GM19397 (cell line): ENCODE measurements around the gene H1-8.

Experiments
- ATAC-seq: cut with Tn5 transposase; IDR thresholded peaks from one replicate; pipeline ENCODE4 v1.9.1; 2021; ENCODE audit warnings: mild to moderate bottlenecking, moderate library complexity; ENCODE audit not compliant: unreplicated experiment

The H1-8 gene

DNA sequence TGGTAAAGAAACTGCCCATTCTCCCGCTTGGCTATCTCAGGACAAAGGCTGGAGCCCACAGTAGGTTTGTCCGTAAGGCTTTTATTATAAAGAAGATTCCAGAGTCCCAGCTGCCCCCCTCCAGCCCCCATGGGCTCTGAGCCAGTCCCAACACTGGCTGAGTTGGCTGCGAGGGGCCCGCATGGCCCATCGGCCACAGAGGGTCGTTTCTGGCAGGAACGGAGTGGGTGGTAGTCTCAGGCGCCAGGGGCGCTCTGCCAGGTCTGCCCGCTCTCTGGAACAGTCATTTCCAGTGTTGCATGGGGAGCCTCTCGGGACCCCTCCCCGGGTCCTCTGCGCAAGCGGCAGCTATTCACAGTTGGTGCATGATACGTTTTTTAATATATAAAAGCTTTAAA, 12.2 kb downstream of the H1-8 start:
- ATAC-seq: no peak

DNA sequence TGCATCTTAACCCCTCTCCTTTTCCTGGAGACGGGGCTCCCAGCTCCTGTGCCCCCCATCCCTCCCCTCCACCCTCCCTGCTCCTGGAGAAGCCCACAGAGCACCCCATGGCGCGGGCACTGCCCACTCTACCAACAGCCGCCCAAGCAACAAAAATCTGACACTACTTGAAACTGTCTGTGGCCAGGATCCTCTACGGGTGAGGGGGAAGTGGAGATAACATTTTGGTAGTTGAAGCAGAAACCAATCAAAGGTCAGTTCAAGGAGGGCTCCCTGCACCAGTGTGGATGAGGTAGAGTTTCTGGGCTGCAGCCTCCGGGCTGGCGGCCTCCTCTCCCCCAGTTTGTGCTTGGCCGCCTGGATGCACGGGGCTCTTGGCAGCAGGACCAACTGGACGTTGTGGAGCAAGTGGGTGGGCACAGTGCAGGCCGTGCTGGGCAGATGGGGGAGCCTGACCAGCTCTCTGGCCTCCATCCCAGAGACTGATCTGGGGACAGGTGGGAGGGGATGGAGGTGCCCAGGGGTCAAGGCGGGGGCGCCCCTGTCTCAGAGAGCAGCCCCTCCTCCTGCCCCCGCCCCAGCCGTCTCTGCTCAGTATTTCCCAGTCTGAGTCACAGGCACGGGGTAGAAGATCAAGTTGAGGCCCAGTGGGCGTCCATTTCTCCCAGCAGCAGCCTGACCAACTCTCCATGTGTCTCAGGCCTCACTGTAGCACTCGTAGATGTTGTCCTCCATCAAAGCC, 12.8 kb downstream of the H1-8 start:
- ATAC-seq: no peak

DNA sequence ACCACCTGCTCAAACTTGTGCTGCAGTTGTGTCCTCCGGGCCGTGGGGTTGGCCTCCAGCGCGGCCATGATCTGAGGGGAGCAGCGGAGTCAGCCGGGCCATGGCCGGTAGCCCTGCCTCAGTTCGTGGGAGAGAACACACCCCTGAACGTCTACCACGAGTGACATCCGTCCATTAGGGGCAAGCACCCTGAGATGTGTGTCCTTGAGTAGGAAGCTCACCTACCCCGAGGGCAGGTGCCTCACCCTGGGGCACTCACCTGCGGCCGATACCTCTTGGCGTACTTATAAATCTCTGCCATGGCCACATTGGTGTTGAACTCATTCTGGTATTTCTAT, 13.4 kb downstream of the H1-8 start:
- ATAC-seq: no peak

DNA sequence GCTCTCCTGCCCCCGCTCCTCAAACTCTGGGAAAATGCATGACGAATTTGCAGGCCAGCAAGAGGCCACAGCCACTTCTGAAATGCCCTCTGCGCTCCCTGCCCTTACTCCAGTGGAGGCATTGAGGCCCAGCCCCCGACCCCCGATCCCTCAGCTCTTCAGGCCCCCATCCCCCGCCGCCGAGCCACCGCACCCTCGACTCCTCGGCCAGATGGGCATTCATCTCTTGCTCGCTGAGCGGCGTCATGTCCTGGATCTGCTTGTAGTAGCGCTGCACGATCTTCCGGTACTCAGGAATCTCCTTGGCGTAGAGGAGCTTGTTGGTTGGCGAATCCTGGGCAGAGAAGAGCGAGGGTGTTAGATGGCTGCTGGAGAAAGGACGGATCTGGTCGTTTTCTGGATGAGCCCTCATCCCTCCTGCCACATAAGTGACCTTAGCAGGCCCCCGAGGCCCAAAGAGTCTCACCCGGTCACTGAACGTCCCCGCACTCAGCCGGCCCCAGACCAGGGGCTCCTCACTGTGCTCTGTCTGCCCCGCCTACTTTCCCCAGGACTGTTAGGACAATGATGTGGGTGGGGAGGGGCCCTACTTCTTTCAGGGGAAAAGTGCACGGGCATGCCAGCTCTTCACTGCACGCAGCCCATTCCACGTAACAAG, 14.0 kb downstream of the H1-8 start:
- no peak for ATAC-seq

DNA sequence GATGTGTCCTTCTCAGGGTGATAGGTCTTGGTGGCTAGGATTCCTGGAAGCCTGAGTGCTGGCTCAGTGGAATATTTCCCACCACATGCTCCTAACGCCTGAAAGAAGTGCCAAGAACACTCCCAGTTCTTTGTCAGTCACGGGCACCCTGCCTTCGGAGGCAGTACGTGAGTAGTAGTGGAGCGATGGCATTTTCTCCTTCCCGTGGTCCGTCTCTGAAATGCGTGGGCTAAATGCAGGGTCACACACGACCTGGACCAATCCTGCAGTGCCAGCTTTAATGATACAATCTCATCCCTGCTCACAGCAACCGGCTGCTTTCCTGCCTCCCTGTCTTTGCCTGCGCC, 14.5 kb downstream of the H1-8 start:
- no peak for ATAC-seq

DNA sequence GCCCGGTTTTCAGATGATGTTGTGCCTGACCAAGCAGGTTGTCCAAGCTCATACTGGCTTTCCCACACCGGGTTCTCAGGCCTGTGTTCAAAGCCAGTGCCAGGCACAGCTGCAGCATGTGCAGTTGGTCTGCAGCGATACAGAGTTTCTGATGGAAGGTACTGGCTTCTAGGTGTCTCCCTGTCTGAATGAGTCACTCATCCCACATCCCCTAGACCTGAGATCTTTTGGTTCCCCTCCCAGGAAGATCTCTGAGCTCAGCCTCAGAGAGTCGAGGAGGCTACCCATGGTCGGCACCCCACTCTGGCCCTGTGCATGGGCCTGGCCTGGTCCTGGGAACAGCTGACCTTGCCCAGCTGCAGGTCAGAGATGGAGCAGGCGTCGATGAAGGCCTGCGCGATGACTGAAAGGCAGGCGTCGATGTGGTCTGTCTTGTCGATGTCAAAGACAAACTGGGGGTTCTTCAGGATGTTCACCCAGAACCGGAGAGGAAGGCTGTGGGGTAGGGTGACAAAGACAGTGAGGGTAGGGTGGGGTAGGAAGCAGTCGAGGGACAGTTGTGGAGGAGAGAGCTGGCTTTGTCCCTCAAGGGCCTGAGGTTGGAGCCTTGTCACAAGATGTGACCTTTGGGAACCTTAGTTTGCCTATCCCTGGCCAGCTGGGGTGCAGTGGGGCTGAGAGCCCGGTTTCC, 15.3 kb downstream of the H1-8 start:
- no peak for ATAC-seq

DNA sequence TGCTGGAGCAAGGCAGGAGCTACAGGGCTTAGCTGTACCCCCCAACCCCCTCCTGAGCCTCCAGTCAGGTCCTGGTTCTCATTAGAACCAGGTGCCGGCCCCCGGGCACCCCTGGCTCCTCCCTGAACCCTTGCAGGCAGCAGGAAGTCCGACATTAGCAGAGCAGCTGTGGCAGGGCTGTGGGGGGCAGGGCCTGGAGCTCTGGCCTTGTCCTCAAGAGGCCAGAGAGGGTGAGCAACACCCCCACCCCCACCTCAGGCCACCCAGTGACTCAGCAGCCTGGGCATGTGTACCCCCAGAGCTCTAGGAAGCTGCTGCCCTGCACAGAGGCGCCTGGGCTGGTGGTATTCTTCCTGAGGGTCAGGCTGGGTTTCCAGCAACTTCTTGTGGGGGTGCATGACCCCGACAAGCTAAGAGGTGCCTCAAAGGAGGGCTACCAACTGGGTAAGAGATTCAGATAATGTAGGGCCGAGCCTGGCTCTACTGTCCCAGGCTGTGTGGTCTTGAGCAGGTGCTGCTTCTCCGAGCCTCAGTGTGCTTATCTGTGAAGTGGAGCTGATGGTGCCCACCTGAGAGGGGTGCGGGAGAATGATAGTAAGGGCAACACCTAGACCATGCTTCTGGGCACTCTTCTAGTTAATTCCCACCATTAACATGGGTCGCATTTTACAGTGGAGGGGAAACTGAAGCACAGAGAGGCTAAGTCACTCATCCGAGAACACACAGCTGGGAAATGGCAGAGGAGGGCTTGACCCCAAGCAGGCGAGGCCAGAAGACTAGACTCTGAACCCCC, 16.0 kb downstream of the H1-8 start:
- ATAC-seq: no peak

DNA sequence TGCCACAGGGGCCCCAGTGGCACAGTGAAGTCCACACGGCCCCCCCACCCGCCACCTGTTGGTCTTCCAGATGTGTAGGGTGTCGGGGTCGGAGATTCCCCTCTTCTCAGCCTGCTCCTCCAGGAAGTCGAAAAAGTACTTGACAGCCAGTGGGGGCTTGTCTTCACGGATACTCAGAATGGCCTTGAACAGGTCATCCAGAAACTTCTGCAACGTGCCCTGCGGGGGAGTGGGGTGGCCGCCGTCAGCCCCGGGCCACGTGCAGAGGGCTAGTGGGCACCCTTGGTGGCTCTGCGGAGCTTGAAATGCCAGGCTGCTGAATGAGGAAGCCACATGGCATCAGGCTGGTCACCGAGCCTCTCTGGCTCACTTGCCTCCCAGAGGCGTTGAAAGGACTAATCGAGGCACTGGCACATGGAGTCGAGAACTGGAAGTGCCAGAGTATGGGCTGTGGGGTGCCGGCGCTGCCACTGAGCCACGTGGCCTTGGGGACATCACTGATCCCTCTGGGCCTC, 16.6 kb downstream of the H1-8 start:
- ATAC-seq: no peak

DNA sequence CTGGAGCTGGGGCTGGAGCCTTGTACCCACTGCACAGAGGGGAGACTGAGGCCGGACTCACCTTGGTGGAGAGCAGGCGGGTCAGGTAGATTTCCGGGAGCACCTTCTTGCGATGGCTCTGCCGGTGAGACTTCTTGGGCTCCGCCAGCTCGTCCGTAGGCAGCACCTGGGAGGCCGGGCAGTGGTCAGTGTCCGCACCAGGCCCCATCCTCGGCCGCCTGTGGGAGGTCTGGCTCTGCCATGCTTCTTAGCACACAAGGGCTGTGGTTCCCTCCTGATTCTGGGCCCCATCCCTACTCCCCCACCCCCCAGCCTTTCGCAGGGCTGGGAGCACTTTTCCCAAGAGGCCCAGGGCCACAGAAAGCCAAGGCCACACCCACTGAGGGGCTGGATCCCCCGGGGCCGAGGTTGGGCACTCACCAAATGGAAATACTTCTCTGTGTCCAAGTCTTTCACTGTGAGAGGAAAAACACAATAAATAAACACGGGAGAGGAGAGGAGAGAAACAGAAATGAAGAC, 17.4 kb downstream of the H1-8 start:
- ATAC-seq: no peak

DNA sequence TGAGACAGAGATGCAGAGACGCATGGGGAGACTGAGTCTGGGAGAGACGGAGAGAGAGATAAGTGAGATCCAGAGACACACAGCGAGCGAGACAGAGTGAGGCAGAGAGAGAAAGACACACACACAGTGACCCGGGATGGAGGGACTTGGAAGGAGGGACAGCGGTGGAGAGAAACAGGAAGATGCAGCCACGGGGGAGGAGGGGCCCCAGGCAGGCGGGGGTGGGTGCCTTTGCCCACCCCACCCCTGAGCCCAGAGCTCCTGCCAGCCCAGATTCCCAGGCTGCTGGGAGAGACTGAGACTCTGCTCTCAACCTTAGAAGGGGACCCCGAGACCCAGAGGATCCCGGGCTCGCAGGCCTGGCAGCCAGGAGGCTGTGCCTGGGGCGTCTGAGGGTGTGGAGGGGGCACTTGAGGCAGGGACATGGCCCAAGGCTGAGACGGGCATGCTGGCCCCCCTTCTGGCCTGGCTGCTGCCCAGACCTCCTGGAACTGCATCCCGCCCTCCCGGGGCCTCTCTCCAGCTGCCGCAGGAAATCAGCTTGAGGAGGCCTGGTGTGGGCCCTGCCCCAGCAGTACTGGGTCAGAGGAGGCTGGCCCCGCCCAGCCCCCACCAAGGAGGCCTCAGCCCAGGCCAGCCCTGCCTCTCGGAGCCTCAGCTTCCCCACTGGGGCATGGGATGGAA, 18.1 kb downstream of the H1-8 start:
- ATAC-seq: no peak

DNA sequence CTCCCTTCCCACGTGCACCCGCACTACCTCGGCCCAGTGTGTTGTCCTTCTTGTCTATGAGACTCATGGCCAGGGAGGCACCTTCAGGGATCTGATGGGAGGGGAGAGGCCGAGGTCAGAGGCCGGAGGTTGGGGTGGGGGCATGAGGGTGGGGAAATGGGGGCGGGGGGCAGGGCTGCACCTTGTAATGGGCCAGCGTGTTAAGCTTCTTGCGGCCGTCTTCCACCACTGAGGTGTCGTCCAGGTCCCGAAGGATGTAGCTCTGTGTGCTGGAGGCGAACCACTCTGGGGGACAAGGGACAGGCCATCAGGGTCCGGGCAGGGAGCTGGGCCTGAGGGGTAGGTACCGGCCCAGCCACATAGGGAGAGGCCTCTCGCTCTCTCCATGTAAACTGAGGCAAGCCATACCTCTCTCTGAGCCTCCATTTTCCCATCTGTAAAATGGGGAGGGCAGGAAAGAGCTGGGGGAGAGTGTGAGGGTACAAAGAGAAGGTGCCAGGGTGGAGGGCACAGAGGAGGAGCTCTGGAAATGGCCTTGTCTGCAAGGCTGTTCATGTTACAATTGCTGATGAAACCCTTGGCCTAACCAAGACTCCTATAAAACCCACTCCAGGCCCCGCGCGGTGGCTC, 18.8 kb downstream of the H1-8 start:
- no peak for ATAC-seq

DNA sequence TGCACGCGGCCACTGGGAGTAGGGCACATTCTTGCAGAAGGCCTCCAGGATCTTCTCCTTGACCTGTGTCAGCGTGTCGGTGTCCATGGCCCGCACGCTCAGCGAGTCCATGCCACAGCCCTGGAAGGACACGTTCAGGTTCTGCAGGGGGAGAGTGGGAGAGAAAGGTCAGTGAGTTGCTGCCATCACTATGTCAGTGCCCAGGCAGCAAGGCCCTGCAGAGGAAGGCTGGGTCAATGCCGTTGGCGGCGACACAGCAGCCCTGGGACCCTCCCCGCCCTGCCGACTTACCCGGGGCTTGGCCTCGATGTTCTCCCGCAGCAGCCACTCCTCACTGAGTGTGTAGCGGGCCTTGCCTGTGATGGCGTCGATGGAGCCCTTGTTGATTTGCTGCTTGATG, 19.8 kb downstream of the H1-8 start:
- no peak for ATAC-seq

DNA sequence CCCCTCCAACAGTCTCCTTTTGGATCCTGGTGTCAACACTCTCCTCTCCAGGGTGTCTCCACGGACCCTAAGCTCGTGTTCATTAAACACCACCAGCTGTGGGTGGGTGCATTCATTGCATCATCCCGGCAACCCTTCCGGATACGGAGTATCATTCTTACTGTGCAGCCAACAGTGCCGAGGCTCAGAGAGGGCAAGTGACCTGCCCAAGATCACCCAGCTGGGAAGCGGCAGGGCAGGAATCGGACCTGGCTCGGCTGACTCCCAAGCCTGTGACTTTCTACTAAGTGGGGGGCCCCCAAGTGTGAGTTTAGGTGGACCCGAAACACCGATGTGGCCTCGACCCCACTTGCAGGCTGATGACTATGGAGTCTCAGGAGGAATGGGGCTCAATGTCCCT, 20.4 kb downstream of the H1-8 start:
- ATAC-seq: no peak

DNA sequence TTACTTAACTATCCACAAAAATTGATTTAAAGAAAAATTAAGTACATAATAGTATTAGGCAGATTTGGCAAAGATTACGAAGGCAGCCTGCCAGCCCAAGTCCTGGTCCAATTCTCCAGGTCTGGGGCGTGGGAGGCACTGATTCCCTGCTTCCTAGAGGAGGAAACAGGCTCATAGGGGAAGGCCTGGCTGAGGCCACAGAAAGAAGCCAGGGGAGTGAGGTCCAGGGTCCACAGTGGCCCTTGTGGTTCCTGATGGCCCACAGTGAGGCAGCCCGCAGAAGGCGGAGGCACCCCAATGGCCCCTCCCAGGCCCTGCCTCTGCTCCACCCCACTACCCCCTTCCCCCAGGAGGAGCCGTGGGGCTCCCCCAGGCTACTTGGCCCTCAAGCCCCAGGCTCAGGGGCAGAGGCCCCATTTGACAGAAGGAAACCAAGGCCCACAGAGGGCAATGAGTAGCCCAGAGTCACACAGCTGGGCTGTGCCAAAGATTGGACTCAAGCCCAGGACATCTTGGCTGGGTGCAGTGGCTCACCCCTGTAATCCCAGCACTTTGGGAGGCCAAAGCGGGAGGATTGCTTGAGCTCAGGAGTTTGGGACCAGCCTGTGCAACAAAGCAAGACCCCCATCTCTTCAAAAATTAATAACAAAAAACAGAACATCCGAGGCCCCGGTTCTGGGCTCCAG, 21.0 kb downstream of the H1-8 start:
- no peak for ATAC-seq

DNA sequence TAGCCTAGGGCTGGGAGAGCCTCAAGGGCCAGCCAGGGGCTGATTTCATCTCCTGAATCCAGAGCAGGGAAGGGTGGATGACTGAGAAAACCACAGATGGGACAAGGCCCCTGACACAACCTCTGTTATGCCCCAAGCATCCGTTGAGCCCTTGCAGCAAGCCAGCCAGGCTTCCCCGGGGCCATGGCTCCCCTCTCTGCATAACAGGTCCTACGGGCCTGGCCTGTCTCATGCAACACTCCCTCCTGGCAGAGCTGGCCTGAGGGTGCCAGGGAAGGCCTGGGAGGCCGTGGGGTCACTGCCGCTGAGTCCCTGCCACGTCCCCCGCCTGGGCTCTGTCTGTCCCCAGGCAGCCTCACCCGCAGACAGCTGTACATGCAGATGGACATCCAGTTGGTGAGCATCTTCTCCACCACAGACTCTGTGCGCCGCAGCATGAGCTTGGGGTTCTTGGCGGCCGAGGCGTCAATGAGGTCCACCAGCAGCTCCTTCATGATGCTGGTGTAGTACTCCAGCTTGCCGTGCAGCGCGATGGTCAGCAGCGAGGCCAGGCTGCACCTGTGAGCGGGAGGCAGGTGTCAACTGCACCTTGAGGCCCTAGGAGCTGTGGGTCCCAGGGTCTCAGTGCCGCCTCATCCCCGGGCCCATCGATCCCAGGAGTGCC, 22.1 kb downstream of the H1-8 start:
- ATAC-seq: no peak

DNA sequence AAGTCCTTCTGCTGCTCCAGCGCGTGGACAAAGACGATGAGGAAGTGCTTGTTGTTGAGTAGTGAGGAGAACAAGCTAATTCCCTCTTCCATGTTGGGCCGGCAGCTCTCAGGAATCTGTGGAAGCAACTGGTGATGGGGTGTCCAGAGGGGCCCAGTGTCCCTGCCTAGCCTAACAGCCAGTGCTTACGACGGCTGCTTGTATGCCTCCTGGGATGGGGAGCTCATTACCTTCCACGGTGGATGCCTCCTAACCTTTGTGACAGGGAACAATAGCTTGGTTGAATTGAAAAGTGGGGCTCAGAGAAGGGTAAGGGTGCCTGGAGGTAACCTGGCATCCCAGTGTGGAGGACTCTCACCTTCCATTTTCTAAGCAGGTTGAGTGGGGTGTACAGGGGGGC, 22.9 kb downstream of the H1-8 start:
- no peak for ATAC-seq

DNA sequence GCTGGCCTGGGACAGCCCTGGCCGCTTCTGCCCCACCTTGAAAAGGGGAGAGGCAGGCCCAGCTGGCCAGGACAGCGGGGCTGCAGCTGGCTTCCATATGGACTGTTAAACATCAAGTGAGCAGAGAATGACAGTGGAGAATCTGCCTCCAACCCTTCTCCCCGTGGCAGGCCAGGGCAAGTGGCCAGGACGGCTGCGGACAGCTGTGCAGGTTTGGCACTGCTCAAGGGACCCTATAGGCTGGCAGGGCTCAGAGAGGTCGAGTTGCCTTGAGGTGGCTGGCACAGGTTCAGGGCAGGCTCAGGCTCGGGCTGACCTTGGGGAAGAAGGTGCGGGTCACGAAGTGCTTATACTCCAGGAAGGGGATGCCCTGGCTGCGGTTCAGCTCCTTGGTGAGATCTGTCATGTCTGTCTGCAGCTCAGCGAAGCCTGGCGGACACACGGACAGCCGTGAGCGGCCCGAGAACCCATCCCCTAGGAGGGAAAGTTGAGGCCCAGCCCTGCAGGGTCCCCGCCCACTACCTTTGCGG, 24.3 kb downstream of the H1-8 start:
- no peak for ATAC-seq

DNA sequence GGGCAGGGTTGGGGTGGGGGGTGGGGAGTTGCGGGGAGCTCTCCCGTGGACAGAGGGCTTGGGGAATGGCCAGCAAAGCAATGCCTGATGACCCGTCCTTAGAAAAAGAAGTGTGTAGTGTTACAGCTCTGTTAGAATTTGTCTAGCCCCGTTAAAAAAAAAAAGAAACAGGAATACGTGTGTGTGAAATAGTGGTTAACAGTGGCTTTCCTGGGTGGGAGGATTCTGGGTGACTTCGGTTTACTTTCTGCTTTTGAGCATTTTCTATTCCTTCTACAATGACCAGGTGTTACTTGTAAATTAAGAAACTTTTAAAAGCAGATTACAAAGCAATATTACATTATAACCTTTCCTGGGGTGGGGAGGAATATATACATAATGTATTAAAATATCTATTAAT, 25.0 kb downstream of the H1-8 start:
- no peak for ATAC-seq

DNA sequence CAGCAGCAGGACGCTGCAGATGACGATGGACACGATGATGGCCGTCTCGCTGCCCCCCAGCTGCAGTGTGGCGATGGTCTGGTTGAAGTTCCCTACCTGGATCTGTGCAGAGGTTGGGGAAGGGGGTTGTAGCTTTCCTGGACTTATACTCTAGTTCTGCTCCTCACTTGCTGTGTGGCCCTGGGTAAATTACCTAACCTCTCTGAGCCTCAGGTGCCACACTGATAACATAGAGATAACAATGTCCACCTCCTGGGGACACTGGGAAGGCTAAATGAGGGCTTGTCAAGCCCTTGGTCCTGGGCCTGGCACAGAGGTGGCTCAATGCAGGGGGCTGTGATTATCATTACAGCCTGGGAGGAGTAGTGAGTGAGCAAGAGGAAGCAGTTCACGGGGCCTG, 26.9 kb downstream of the H1-8 start:
- no peak for ATAC-seq
